HL-60 (cell line): ENCODE measurements around the gene LINC01488.

ENCODE experiments used
- GABPA ChIP-seq: IDR thresholded peaks from 2 replicates; pipeline ENCODE4 v1.6.1; 2012; ENCODE audit warnings: low read depth
- POLR2AphosphoS5 ChIP-seq: IDR thresholded peaks from 2 replicates; pipeline ENCODE4 v1.6.1; 2012; ENCODE audit warnings: low read depth
- SPI1 ChIP-seq: IDR thresholded peaks from 2 replicates; pipeline ENCODE4 v1.6.1; 2012; ENCODE audit warnings: low read depth, mild to moderate bottlenecking, borderline replicate concordance
- TF ChIP-seq, protein P1 (sequence below): IDR thresholded peaks from one replicate; pipeline ENCODE4 v1.5.1; 2011; ENCODE audit warnings: low read length, control low read depth, inconsistent platforms; ENCODE audit not compliant: insufficient read depth
- TF ChIP-seq, protein P2 (sequence below): IDR thresholded peaks from 2 replicates; pipeline ENCODE4 v1.6.1; 2012; ENCODE audit warnings: low read depth; ENCODE audit not compliant: insufficient replicate concordance

DNA sequence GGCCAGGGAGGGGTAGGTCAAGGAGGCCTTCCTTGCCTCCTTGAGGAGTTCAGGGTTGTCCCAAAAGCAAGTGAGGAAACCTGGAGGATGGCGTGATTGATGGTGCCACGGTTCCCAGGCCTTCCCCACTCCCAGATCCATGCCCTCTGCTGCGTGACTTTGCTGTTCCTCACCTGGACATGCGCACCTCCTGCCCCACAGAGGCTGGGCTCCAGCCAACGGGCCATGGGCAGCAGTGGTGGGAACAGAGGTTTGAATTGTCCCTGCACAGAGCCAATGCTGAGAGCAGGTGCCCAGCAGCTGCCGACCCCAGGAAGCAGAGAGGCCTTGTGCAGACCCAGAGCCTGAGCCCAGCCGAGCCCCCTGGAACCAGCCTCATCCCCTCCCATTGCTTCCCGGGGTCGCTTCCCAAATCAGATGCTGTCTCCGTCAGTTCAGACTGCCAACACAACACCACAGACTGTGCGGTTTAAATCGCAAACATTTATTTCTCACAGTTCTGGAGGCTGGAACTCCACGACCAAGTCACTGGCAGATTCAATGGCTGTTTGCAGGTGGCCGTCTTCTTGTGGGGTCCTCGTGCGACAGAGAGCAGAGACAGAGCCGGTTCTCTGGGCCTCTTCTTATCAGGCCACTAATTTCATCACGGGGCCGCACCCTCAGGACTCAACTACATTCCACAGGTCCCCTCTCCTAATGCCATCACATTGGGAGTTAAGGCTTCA, 6.2 kb upstream of the LINC01488 start:
- TF ChIP-seq, protein P1, sequence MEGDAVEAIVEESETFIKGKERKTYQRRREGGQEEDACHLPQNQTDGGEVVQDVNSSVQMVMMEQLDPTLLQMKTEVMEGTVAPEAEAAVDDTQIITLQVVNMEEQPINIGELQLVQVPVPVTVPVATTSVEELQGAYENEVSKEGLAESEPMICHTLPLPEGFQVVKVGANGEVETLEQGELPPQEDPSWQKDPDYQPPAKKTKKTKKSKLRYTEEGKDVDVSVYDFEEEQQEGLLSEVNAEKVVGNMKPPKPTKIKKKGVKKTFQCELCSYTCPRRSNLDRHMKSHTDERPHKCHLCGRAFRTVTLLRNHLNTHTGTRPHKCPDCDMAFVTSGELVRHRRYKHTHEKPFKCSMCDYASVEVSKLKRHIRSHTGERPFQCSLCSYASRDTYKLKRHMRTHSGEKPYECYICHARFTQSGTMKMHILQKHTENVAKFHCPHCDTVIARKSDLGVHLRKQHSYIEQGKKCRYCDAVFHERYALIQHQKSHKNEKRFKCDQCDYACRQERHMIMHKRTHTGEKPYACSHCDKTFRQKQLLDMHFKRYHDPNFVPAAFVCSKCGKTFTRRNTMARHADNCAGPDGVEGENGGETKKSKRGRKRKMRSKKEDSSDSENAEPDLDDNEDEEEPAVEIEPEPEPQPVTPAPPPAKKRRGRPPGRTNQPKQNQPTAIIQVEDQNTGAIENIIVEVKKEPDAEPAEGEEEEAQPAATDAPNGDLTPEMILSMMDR = no peak
- TF ChIP-seq POLR2AphosphoS5 (no peak), SPI1 (no peak), GABPA (no peak)
- TF ChIP-seq, protein P2, sequence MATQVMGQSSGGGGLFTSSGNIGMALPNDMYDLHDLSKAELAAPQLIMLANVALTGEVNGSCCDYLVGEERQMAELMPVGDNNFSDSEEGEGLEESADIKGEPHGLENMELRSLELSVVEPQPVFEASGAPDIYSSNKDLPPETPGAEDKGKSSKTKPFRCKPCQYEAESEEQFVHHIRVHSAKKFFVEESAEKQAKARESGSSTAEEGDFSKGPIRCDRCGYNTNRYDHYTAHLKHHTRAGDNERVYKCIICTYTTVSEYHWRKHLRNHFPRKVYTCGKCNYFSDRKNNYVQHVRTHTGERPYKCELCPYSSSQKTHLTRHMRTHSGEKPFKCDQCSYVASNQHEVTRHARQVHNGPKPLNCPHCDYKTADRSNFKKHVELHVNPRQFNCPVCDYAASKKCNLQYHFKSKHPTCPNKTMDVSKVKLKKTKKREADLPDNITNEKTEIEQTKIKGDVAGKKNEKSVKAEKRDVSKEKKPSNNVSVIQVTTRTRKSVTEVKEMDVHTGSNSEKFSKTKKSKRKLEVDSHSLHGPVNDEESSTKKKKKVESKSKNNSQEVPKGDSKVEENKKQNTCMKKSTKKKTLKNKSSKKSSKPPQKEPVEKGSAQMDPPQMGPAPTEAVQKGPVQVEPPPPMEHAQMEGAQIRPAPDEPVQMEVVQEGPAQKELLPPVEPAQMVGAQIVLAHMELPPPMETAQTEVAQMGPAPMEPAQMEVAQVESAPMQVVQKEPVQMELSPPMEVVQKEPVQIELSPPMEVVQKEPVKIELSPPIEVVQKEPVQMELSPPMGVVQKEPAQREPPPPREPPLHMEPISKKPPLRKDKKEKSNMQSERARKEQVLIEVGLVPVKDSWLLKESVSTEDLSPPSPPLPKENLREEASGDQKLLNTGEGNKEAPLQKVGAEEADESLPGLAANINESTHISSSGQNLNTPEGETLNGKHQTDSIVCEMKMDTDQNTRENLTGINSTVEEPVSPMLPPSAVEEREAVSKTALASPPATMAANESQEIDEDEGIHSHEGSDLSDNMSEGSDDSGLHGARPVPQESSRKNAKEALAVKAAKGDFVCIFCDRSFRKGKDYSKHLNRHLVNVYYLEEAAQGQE = no peak
